NCI-H446 (cell line): ENCODE data around the gene GTSF1L.
A peak's percentile ranks its signal among the peaks of the same experiment; 100 is the strongest.
"Not testable (repeated sequence)": the region's sequence is repeated elsewhere in the genome, so short reads cannot be mapped to it uniquely, and the experiment has no call there.

ENCODE experiments used
- DNase-seq, 2 experiments: peaks; one replicate each; lab custom pipeline; 2025; lab: John Stamatoyannopoulos, UW

GTSF1L gene

GRCh38 chr20:43726811-43727338 is at the start of gene GTSF1L:
TSS of gene GTSF1L (minus strand) at chr20:43727002. CDS start at chr20:43726694, 308 bp downstream.
- no peak for DNase-seq

- no peak for DNase-seq
Observed at GRCh38 chr20:43774754-43775153, 48.0 kb upstream of the GTSF1L start.

- no peak for DNase-seq
Observed at GRCh38 chr20:43771503-43772190, 44.8 kb upstream of the GTSF1L start.

- DNase-seq: no peak
Observed at GRCh38 chr20:43770342-43770741, 43.5 kb upstream of the GTSF1L start.

- no peak for DNase-seq
Observed at GRCh38 chr20:43767686-43768474, 41.1 kb upstream of the GTSF1L start.

- DNase-seq: no peak
Observed at GRCh38 chr20:43766917-43767316, 40.1 kb upstream of the GTSF1L start.

GRCh38 chr20:43766385-43766784 is 39.6 kb upstream of the GTSF1L start:
- DNase-seq: peak in 1 of 2 experiments; percentile 4

- no peak for DNase-seq
Observed at GRCh38 chr20:43765916-43766315, 39.1 kb upstream of the GTSF1L start.

- DNase-seq: no peak
Observed at GRCh38 chr20:43762911-43763310, 36.1 kb upstream of the GTSF1L start.

GRCh38 chr20:43761386-43762340 is 34.9 kb upstream of the GTSF1L start:
- DNase-seq: no peak

- DNase-seq: not testable (repeated sequence)
Observed at GRCh38 chr20:43757888-43758287, 31.1 kb upstream of the GTSF1L start.

- DNase-seq: no peak
Observed at GRCh38 chr20:43755851-43756250, 29.0 kb upstream of the GTSF1L start.

- DNase-seq: no peak
Observed at GRCh38 chr20:43755390-43755789, 28.6 kb upstream of the GTSF1L start.

GRCh38 chr20:43752561-43753301 is 25.9 kb upstream of the GTSF1L start:
- no peak for DNase-seq

GRCh38 chr20:43752051-43752360 is 25.2 kb upstream of the GTSF1L start:
- no peak for DNase-seq

- no peak for DNase-seq
Observed at GRCh38 chr20:43751167-43752050, 24.6 kb upstream of the GTSF1L start.

GRCh38 chr20:43750774-43751166 is 24.0 kb upstream of the GTSF1L start:
- DNase-seq: no peak

- DNase-seq: peak in 1 of 2 experiments; percentile 51
Observed at GRCh38 chr20:43749734-43750294, 23.0 kb upstream of the GTSF1L start.

GRCh38 chr20:43748274-43748673 is 21.5 kb upstream of the GTSF1L start:
- no peak for DNase-seq
